Endothelial cell of umbilical vein (primary cell): ENCODE data around the gene KIF17.

Source experiments
- CTCF ChIP-seq, 2 donors: IDR thresholded peaks; 1 replicate in 1 of 2; 2 replicates in 1 of 2; pipeline ENCODE4 v1.5.1; 2011; ENCODE audit warnings: low read length in 2 of 2, mild to moderate bottlenecking in 2 of 2, moderate library complexity in 2 of 2, control low read depth in 1 of 2, inconsistent platforms in 1 of 2, low read depth in 1 of 2; ENCODE audit not compliant: insufficient read depth in 1 of 2; ENCODE audit errors: extremely low read depth in 1 of 2
- EZH2 ChIP-seq: IDR thresholded peaks from 2 replicates; pipeline ENCODE4 v1.6.1; 2012; ENCODE audit warnings: borderline replicate concordance, low read depth, mild to moderate bottlenecking, moderate library complexity, low read length, inconsistent platforms; ENCODE audit not compliant: severe bottlenecking
- FOS ChIP-seq: IDR thresholded peaks from 2 replicates; pipeline ENCODE4 v1.6.1; 2011; ENCODE audit warnings: mild to moderate bottlenecking, low read length, moderate library complexity, borderline replicate concordance; ENCODE audit not compliant: insufficient read depth
- GATA2 ChIP-seq: IDR thresholded peaks from 2 replicates; pipeline ENCODE4 v1.7.0; 2011; ENCODE audit warnings: low read depth, mild to moderate bottlenecking, moderate library complexity, mixed read lengths, low read length; ENCODE audit not compliant: insufficient read length, insufficient read depth
- JUN ChIP-seq: IDR thresholded peaks from 2 replicates; pipeline ENCODE4 v1.6.1; 2011; ENCODE audit warnings: borderline replicate concordance, low read depth; ENCODE audit not compliant: insufficient read length, insufficient read depth
- MAX ChIP-seq: IDR thresholded peaks from 2 replicates; pipeline ENCODE4 v1.6.1; 2011; ENCODE audit not compliant: insufficient read depth, insufficient read length
- MYC ChIP-seq: IDR thresholded peaks from one replicate; pipeline ENCODE4 v1.6.1; 2011; ENCODE audit warnings: mild to moderate bottlenecking, low read depth, low read length
- POLR2A ChIP-seq: IDR thresholded peaks from 2 replicates; pipeline ENCODE4 v1.6.1; 2012; ENCODE audit warnings: low read depth, mild to moderate bottlenecking, control low read depth, low read length
- POLR2AphosphoS5 ChIP-seq: IDR thresholded peaks from 2 replicates; pipeline ENCODE4 v1.6.1; 2012; ENCODE audit warnings: low read depth, mild to moderate bottlenecking, control low read depth, low read length, moderate library complexity; ENCODE audit not compliant: insufficient read depth

- TF ChIP-seq CTCF (IDR thresholded peaks at IDR 0.05; ENCODE audit: extremely low read depth in 1 of 2, insufficient read depth in 1 of 2, low read depth in 1 of 2, low read length in 2 of 2) (no peak), POLR2A (no peak), JUN (no peak), MAX (no peak), POLR2AphosphoS5 (no peak), GATA2 (no peak), EZH2 (no peak), FOS (no peak), MYC (no peak)
Observed at GRCh38 chr1:20632386-20632785, 85.4 kb downstream of the KIF17 start.
